Hypothalamus (tissue), 51 donors: ENCODE results near the gene RFWD3.

ENCODE experiments used
- DNase-seq, 51 donors: peaks; one replicate each; lab custom pipeline; 2025; lab: John Stamatoyannopoulos, UW

Gene RFWD3

DNA sequence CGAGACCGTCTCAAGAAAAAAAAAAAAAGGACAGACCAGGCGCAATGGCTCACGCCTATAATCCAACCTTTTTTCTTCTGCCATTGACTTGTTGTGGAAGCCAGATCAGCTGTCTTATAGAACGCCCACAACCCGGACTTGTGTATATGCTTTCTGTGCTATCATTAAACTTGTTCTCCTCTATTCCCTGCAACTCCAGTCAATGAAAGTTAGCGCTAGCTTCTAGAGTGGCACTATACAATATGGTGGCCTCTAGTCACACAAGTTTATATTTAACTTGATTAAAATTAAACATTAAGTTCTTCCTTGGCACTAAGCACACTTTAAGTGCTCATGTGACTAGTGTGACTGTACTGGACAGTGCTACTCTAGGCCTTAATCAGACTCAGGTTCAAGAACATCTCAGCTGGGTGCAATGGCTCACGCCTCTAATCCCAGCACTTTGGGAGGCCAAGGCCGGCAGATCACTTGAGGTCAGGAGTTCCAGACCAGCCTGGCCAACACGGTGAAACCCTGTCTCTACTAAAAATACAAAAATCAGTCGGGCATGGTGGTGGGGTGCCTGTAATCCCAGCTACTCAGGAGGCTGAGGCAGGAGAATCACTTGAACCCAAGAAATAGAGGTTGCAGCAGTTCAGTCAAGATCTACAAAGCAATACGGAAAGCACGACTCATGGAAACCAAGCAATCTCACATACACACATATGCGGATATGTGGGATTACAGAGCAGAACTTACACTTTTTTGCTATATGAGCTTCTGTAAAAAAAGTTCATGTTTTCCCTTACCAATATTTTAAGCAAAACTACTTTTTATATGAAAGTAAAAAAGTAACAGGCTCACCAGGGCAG lies 41.0 kb downstream of the RFWD3 start:
- no peak for DNase-seq

DNA sequence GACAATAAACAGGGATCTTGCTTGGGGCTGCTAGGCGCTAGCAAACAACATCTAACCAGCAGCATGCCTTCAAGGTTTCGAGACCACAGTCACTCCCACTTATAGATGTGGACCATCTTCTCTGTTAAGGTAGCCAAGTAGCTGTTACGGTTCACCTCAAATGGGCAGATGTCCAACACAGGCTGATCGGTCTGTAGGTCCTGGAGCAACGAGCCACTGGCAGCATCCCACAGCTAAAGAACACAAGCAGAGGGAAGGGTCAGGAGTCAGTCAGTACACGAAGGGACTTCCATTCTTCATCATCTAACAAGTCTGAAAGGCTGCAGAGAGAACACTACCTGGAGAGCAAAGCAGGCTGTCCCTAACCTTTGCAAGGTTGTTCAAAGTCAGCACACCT lies 42.8 kb downstream of the RFWD3 start:
- DNase-seq = no peak

- DNase-seq = peak in 3 of 51 donors; percentile 7 to 16 (median 9)
These were observed 43.4 kb downstream of the RFWD3 start for GRCh38 chr16:74623214-74623838.

DNA sequence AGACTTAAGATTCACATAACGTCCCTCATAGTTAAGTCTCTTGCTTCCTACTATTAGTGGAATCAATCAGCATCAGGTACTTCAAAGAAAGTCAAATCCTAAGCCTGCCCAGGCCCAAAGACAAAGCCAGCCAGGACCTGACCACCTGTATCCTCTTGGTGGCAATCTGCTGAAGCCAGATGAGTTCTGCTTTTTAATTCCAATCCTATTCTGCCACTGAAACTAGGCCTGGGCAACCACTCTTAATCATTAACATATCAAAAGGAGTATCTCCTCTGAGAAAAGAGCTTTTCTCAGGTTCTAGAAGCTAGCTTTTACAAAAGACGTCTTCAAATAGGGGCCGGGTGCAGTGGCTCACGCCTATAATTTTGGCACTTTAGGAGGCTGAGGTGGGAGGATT lies 44.7 kb downstream of the RFWD3 start:
- no peak for DNase-seq

GRCh38 chr16:74617206-74617788 lies 49.4 kb downstream of the RFWD3 start:
- DNase-seq = no peak

- no peak for DNase-seq
These were observed 55.0 kb downstream of the RFWD3 start for GRCh38 chr16:74611721-74612120.

DNA sequence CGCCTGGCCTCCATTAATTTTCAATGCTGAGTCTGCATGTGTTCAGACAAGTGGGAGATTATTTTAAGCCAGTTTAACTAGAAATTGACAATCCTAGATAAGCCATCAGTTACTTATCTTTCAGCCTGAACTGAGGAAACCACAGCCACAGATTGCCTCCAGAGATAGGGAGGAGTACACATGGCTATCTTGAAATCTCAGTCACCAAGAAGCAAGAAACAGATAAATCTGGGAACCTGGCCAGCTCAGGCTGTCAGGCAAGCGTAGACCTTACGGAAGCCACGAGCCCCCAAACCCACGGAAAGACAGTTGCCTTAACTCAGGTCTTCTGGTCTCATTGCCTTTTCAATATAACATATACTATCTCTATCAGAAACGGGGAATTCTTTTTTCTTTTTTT lies 57.7 kb downstream of the RFWD3 start:
- DNase-seq = no peak

GRCh38 chr16:74608381-74608780 lies 58.3 kb downstream of the RFWD3 start:
- no peak for DNase-seq

DNA sequence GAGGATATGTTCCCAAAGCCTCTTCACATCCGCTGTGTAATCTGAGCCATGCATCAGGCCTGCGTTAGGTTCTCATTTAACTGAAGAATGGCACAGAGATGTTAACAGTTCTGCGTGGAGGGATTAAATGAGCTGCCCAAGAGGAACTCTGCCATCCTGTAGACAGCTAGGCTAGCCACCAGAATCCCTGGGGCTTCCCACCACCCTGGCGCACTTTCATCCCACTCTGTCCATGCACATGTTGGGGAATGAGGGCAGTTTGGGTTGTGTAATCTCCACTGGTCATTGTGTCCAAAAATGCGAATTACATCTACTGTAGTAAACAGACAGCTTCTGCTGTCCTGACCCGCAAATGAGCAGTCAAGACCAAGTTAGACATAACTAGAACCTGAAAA lies 58.7 kb downstream of the RFWD3 start:
- DNase-seq = no peak

DNA sequence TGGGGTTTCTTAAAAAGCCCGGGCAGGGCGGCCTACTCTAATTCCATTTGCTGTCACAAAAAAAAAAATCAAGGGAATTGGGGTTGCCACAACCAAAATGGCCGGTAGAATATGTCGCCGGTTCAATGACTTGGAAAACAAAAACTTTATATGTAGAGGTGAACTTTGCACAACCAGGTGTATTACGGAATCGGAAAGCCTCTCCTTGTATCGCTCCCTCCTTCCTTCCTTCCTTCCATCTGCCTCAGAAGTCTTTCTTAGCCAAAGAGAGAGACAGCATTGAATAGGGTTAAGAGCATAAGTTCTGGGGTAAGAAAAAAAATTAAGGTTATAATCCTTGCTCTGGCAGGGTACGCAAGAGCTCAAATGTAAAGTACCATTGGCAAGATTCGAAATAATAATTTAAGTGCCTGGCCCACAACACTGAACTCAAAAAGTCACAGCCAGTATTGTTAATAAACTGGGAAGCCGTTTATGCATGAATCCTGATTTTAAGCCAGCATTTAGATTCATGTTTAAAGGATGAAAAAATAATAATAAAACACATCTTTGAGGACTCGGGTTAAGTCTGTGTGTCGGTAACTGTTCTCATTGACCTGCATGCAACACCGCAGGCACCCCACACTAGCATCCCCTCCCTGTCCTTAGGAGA lies 59.2 kb downstream of the RFWD3 start:
- DNase-seq = no peak

DNA sequence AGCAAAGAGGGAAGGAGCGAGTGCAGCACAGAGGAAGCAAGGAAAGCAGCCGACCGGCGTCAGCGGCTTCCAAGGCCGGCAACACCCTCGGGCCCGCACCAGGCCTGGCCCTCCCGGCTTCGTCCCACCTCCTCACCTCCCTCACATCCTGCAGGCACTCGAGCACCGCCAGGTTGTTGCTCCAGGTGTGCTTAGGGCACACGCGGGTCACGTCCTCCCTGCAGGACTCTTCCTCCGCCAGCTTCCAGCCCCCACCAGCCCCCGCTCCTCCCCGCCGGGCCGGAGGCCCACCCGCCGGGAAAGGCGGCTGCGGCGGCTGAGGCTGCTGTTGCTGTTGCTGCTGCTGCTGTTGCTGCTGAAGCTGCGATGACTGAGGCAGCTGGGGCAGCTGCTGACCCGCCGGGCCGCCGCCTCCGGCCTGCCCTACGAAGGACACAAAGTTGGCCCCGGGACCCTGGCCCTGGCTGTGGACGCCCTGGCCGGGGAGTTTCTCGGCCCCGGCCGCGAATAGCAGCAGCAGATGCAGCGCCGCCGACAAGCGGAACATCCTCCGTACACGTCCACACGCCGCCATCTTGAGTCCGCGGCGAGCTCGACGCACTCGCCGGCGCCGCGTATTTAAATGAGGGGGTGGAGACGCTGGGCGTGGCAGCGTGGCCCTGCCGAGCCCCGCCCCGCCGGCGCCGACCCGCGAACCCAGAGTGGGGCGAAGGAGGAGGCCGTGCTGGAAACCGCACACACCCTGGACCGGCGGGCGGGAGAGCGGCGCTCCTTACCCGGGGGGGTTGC lies 60.0 kb downstream of the RFWD3 start, which contains the start of gene GLG1:
TSS of gene GLG1 (minus strand) at position 594 of the 789 bp plus-strand sequence. CDS start at position 574, 20 bp downstream.
- DNase-seq = peak; percentile 15 to 92 (median 83)

DNA sequence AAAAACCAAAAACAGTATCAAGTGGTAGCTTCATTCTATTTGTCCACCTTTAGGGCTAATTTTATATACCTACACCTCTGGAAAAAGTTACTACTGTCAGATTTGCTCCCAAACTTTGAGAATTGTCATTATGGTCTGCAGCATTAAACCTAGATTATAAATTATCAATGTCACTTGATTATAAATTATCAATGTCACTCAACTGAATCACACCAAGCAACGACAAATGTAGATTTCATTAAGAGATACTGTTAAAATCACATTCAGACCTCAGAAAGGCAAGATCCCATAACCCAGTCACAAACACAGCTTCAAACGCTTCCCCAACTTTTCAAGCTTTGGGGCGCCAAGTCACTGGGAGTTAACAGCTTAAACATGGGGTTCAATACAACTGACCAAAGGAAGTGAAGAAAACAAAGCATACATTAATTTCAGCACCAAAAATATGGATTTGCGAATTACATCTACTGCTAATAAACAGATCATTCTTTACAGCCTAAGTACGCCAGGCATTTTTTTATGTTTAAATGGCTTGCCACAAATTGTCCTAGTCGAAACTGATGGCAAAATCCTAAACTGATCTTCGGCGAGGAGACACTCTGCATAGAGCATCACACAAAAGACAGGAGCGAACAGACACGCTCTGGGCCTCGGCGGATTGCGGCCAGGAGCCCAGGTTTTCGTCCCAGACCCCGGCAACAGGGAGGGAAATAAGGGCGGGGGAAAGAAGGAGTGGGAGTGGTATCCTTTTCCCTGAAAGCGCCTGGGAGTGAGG lies 60.7 kb downstream of the RFWD3 start:
- DNase-seq = peak in 14 of 51 donors; percentile 6 to 58 (median 38)

DNA sequence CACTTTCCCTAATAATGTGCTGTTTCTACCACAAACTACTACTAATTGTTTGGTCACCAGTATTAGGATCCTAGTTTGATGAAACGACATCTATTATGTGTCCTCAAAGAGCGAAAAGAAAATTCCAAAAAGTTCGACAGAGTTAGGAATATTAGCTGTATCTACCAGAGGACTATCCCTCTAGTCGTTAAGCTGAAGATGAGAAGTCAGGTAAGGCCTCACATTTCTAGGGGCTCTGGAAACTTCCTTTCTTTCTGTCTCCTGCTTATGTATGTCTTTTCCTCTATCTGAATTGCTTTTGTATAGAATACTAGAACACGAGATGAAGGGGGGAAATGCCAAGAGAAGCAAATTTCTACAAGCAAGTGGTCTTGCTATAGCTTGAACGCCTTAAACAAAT lies 61.3 kb downstream of the RFWD3 start:
- DNase-seq = peak in 1 of 51 donors; percentile 10

- DNase-seq = no peak
These were observed 62.8 kb downstream of the RFWD3 start for GRCh38 chr16:74603848-74604247.

- DNase-seq = no peak
These were observed 65.4 kb downstream of the RFWD3 start for GRCh38 chr16:74601126-74601871.

GRCh38 chr16:74596586-74596985 lies 70.1 kb downstream of the RFWD3 start:
- DNase-seq = no peak

DNA sequence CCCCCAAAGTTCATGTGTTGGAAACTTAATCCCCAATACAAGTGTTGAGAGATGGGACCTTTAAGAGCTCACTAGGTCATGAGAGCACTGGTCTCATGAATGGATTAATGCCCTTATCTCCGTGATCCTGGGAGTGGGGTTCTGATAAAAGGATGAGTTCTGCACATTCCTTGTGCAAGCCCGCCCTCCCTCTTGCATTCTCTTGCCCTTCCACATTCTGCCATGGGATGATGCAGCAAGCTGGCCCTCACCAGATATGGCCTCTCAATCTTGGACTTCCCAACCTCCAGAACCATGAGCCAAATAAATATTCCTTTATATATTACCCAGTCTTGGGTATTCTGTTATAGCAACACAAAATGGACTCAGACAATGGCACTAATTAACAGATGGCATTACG lies 73.8 kb downstream of the RFWD3 start:
- no peak for DNase-seq

DNA sequence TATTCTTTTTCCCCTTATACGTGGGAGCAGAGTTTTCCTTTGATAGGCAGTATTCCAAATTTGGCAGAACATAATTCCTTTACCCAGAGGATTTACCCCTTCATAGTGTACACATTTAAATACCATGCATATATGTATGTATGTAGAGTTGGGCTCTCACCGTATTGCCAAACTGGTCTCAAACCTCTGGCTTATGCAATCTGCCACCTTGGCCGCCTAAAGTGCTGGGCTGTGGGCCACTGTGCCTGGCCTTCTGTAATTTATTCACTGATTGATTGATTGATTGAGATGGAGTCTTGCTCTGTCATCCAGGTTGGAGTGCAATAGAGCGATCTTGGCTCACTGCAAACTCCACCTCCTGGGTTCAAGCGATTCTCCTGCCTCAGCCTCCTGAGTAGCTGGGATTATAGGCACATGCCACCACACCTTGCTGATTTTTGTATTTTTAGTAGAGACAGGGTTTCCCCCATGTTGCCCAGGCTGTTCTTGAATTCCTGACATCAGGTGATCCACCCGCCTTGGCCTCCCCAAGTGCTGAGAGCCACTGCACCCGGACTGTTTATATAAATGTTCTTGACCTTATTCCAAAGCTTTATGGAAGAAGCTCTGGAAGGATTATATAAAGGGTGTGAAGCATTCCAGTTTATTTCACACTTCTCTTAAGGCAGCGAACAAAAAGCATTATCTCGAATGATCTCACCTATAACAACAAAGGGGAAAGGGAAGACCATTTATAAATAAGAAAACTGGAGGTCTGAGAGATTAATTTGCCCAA lies 74.6 kb downstream of the RFWD3 start:
- no peak for DNase-seq
